Mammary epithelial cell (primary cell): ENCODE data around the gene RAB40B.

ENCODE experiments used
- EZH2 ChIP-seq: IDR thresholded peaks from 2 replicates; pipeline ENCODE4 v1.6.1; 2012; ENCODE audit warnings: low read length, inconsistent platforms, borderline replicate concordance
- TF ChIP-seq, protein P1 (sequence below), 2 donors: IDR thresholded peaks in 1 of 2; conservative IDR thresholded peaks in 1 of 2; 2 replicates each; pipeline ENCODE4 v1.5.1; 2011 to 2012; ENCODE audit warnings: inconsistent platforms in 2 of 2, low read length in 2 of 2, mild to moderate bottlenecking in 2 of 2, control low read depth in 1 of 2, low read depth in 1 of 2; ENCODE audit not compliant: insufficient read depth in 1 of 2; ENCODE audit errors: extremely low read depth in 1 of 2

DNA sequence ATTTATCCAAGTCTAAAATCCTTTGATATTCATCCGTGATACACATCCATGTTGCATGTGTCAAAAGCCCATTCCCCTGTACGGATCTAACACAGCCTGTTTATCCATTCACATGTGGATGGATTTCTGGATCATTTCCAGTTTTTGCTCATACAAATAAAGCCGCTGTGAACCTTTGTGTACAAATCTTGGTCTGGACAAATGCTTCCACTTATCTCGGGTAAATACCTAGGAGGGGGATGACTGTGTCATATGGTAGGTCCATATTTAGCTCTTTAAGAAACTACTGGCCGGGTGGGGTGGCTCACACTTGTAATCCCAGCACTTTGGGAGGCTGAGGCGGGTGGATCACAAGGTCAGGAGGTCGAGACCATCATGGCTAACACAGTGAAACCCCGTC, 47.0 kb upstream of the RAB40B start:
- no peak for TF ChIP-seq EZH2
- TF ChIP-seq, protein P1, sequence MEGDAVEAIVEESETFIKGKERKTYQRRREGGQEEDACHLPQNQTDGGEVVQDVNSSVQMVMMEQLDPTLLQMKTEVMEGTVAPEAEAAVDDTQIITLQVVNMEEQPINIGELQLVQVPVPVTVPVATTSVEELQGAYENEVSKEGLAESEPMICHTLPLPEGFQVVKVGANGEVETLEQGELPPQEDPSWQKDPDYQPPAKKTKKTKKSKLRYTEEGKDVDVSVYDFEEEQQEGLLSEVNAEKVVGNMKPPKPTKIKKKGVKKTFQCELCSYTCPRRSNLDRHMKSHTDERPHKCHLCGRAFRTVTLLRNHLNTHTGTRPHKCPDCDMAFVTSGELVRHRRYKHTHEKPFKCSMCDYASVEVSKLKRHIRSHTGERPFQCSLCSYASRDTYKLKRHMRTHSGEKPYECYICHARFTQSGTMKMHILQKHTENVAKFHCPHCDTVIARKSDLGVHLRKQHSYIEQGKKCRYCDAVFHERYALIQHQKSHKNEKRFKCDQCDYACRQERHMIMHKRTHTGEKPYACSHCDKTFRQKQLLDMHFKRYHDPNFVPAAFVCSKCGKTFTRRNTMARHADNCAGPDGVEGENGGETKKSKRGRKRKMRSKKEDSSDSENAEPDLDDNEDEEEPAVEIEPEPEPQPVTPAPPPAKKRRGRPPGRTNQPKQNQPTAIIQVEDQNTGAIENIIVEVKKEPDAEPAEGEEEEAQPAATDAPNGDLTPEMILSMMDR (conservative IDR thresholded peaks at IDR 0.05 in 1 of 2, IDR thresholded peaks at IDR 0.05 in 1 of 2; ENCODE audit: extremely low read depth in 1 of 2, insufficient read depth in 1 of 2, low read depth in 1 of 2, low read length in 2 of 2): no peak
